HepG2 (cell line): ENCODE measurements around the gene PHRF1. TPM values are rescaled to one million over a fixed set of nuclear protein-coding genes. Genes with fewer than 3 reads are reported as not detected.

Source experiments
- CBX2 ChIP-seq, 2 experiments: fragments of 200-600 bp in 1 of 2; sonication (generic); formaldehyde crosslinking in 1 of 2; IDR thresholded peaks; 2 replicates each; pipeline versions ENCODE4 v1.7.0 to v1.8.1; 2018 to 2022; ENCODE audit warnings: low read depth in 2 of 2, low read length in 1 of 2, mild to moderate bottlenecking in 1 of 2, missing genetic modification reagents in 1 of 2
- CCDC6 ChIP-seq: sonication (generic); formaldehyde crosslinking; IDR thresholded peaks from 2 replicates; pipeline ENCODE4 v1.8.1; 2022; ENCODE audit warnings: mild to moderate bottlenecking, missing genetic modification reagents, moderate library complexity
- E2F2 ChIP-seq: sonication (generic); formaldehyde crosslinking; IDR thresholded peaks from 2 replicates; pipeline ENCODE4 v1.4.0; 2020; ENCODE audit warnings: missing genetic modification reagents, borderline replicate concordance
- ELF4 ChIP-seq: sonication (generic); formaldehyde crosslinking; IDR thresholded peaks from 2 replicates; pipeline ENCODE4 v1.5.0; 2020; ENCODE audit warnings: missing genetic modification reagents, mild to moderate bottlenecking, moderate library complexity, borderline replicate concordance
- JUN ChIP-seq: sonication (generic); formaldehyde crosslinking; IDR thresholded peaks from 2 replicates; pipeline ENCODE4 v1.4.0; 2020; ENCODE audit warnings: mild to moderate bottlenecking, missing genetic modification reagents
- NR2C2 ChIP-seq: sonication (generic); formaldehyde crosslinking; IDR thresholded peaks from 2 replicates; pipeline ENCODE4 v1.4.0; 2020; ENCODE audit warnings: missing genetic modification reagents, mild to moderate bottlenecking, moderate library complexity, borderline replicate concordance
- NRL ChIP-seq: sonication (generic); formaldehyde crosslinking; IDR thresholded peaks from 2 replicates; pipeline ENCODE4 v1.5.0; 2020; ENCODE audit warnings: missing genetic modification reagents, mild to moderate bottlenecking, moderate library complexity, borderline replicate concordance
- SOX13 ChIP-seq, 3 experiments: fragments of 450-650 bp in 1 of 3; sonication (generic) in 1 of 3; formaldehyde crosslinking in 1 of 3; IDR thresholded peaks in 2 of 3; conservative IDR thresholded peaks in 1 of 3; 2 replicates each; pipeline versions ENCODE4 v1.5.0 to v1.6.1; 2016 to 2020; ENCODE audit warnings: antibody characterized with exemption in 1 of 3, mild to moderate bottlenecking in 1 of 3, missing compliant biosample characterization in 1 of 3, missing genetic modification reagents in 1 of 3, moderate library complexity in 1 of 3
- SP5 ChIP-seq: IDR thresholded peaks from 2 replicates; pipeline ENCODE4 v1.6.1; 2016; ENCODE audit warnings: low read depth, borderline replicate concordance
- ZFP37 ChIP-seq: sonication (generic); formaldehyde crosslinking; IDR thresholded peaks from 2 replicates; pipeline ENCODE4 v1.4.0; 2020; ENCODE audit warnings: missing genetic modification reagents, borderline replicate concordance
- ZMAT5 ChIP-seq: sonication (generic); formaldehyde crosslinking; IDR thresholded peaks from 2 replicates; pipeline ENCODE4 v1.5.0; 2020; ENCODE audit warnings: mild to moderate bottlenecking, low read depth, missing genetic modification reagents, borderline replicate concordance
- ZNF30 ChIP-seq: sonication (generic); formaldehyde crosslinking; IDR thresholded peaks from 2 replicates; pipeline ENCODE4 v1.5.0; 2020; ENCODE audit warnings: mild to moderate bottlenecking, missing genetic modification reagents
- ZNF33B ChIP-seq: sonication (generic); formaldehyde crosslinking; IDR thresholded peaks from 2 replicates; pipeline ENCODE4 v1.5.1; 2020; ENCODE audit warnings: mild to moderate bottlenecking, missing genetic modification reagents
- ZNF691 ChIP-seq: sonication (generic); formaldehyde crosslinking; IDR thresholded peaks from 2 replicates; pipeline ENCODE4 v1.4.0; 2020; ENCODE audit warnings: missing genetic modification reagents, low read depth, mild to moderate bottlenecking, borderline replicate concordance
- ZNF773 ChIP-seq: sonication (generic); formaldehyde crosslinking; IDR thresholded peaks from 2 replicates; pipeline ENCODE4 v1.4.0; 2020; ENCODE audit warnings: missing genetic modification reagents, borderline replicate concordance
- ZNF841 ChIP-seq: sonication (generic); formaldehyde crosslinking; IDR thresholded peaks from 2 replicates; pipeline ENCODE4 v1.8.1; 2023; ENCODE audit warnings: missing genetic modification reagents, borderline replicate concordance
- ZSCAN30 ChIP-seq: sonication (generic); formaldehyde crosslinking; IDR thresholded peaks from 2 replicates; pipeline ENCODE4 v1.5.0; 2020; ENCODE audit warnings: mild to moderate bottlenecking, missing genetic modification reagents
- polyA plus RNA-seq, 8 experiments: library from polyadenylated mRNA; depleted of rRNA in 3 of 8; stranded (reverse) in 7 of 8; unstranded in 1 of 8; fragments of >200 nt; fragmentation: Illumina TruSeq in 4 of 8; extraction: Trizol in 4 of 8; gene quantifications; 2 replicates each; pipeline versions ENCODE4 v1.2.1 to v1.2.3, GENCODE V29; 2011 to 2016; ENCODE audit warnings: low read depth in 4 of 8, missing spikeins in 1 of 8, mixed read lengths in 1 of 8; ENCODE audit not compliant: insufficient read depth in 1 of 8
- total RNA-seq, 5 experiments: library from RNA; depleted of rRNA; stranded (reverse); fragments of >200 nt; fragmentation: Illumina TruSeq; extraction: Trizol; gene quantifications; 2 replicates each; pipeline ENCODE4 v1.2.3, GENCODE V29; 2016; ENCODE audit warnings: low read depth in 1 of 5
- TF ChIP-seq, protein P1 (sequence below): fragments of 450-650 bp; IDR thresholded peaks from 2 replicates; pipeline ENCODE4 v1.6.1; 2017
- TF ChIP-seq, protein P2 (sequence below): sonication (generic); formaldehyde crosslinking; IDR thresholded peaks from 2 replicates; pipeline ENCODE4 v1.4.0; 2020; ENCODE audit warnings: missing genetic modification reagents, borderline replicate concordance

PHRF1 gene
- total and polyA plus RNA-seq, 2 of the 13 experiments (the other 11 are each of a cell fraction or from before 2014, with no cell fraction given), result 8.2 to 16.7 TPM

DNA sequence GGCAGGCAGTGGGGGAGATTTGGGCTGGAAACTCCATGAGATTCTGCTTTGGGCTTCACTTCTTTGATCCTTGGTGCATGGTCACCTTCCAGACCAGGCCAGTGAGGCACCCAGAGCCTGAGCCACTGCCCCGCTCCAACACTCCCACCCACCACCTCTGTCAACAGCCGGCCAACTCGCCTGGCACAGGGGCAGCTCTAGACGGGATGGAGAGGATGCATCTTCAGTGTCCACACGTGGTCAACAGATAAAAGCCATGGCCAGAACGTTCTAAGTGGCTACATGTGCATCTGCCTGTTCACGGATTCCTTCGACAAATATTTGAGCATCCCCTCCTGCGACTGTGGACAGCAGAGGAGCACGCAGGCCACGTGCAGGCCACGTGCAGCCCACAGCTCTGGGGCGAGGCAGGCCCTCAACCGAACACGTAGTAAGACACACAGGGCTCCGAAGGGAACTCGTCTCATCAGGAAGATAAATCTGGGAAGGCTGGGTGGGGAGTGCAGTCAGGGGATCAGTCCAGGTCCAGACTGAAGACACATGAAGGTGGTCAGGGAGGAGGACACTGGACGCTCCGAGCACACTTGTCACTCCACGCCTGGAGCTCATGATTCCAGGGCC lies 37.7 kb upstream of the PHRF1 start (continued):
- no peak for TF ChIP-seq ZFP37 (CRISPR knock-in tag)
- TF ChIP-seq ZNF691 (CRISPR knock-in tag), result no peak
- no peak for TF ChIP-seq NR2C2 (CRISPR knock-in tag)
- TF ChIP-seq, protein P1, sequence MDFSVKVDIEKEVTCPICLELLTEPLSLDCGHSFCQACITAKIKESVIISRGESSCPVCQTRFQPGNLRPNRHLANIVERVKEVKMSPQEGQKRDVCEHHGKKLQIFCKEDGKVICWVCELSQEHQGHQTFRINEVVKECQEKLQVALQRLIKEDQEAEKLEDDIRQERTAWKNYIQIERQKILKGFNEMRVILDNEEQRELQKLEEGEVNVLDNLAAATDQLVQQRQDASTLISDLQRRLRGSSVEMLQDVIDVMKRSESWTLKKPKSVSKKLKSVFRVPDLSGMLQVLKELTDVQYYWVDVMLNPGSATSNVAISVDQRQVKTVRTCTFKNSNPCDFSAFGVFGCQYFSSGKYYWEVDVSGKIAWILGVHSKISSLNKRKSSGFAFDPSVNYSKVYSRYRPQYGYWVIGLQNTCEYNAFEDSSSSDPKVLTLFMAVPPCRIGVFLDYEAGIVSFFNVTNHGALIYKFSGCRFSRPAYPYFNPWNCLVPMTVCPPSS, result no peak
- no peak for TF ChIP-seq ZMAT5 (CRISPR knock-in tag)
- TF ChIP-seq, protein P2, sequence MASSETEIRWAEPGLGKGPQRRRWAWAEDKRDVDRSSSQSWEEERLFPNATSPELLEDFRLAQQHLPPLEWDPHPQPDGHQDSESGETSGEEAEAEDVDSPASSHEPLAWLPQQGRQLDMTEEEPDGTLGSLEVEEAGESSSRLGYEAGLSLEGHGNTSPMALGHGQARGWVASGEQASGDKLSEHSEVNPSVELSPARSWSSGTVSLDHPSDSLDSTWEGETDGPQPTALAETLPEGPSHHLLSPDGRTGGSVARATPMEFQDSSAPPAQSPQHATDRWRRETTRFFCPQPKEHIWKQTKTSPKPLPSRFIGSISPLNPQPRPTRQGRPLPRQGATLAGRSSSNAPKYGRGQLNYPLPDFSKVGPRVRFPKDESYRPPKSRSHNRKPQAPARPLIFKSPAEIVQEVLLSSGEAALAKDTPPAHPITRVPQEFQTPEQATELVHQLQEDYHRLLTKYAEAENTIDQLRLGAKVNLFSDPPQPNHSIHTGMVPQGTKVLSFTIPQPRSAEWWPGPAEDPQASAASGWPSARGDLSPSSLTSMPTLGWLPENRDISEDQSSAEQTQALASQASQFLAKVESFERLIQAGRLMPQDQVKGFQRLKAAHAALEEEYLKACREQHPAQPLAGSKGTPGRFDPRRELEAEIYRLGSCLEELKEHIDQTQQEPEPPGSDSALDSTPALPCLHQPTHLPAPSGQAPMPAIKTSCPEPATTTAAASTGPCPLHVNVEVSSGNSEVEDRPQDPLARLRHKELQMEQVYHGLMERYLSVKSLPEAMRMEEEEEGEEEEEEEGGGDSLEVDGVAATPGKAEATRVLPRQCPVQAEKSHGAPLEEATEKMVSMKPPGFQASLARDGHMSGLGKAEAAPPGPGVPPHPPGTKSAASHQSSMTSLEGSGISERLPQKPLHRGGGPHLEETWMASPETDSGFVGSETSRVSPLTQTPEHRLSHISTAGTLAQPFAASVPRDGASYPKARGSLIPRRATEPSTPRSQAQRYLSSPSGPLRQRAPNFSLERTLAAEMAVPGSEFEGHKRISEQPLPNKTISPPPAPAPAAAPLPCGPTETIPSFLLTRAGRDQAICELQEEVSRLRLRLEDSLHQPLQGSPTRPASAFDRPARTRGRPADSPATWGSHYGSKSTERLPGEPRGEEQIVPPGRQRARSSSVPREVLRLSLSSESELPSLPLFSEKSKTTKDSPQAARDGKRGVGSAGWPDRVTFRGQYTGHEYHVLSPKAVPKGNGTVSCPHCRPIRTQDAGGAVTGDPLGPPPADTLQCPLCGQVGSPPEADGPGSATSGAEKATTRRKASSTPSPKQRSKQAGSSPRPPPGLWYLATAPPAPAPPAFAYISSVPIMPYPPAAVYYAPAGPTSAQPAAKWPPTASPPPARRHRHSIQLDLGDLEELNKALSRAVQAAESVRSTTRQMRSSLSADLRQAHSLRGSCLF (CRISPR knock-in tag), result no peak
- TF ChIP-seq ELF4 (CRISPR knock-in tag), result no peak
- no peak for TF ChIP-seq CBX2 (IDR thresholded peaks at IDR 0.05; ENCODE audit: low read depth, low read length)
- TF ChIP-seq CBX2 (CRISPR knock-in tag; IDR thresholded peaks at IDR 0.05; ENCODE audit: low read depth), result no peak
- TF ChIP-seq NRL, result peak; percentile 68; the same call in 1 of the 2 replicates
- TF ChIP-seq SOX13 (IDR thresholded peaks at IDR 0.05), result no peak
- no peak for TF ChIP-seq SOX13 (CRISPR knock-in tag; conservative IDR thresholded peaks at IDR 0.05 in 1 of 2, IDR thresholded peaks at IDR 0.05 in 1 of 2)
- no peak for TF ChIP-seq ZNF773 (CRISPR knock-in tag)
- no peak for TF ChIP-seq SP5
- TF ChIP-seq ZNF33B (CRISPR knock-in tag), result peak; percentile 51; the same call in 1 of the 2 replicates
- TF ChIP-seq JUN (CRISPR knock-in tag), result no peak
- TF ChIP-seq ZNF30 (CRISPR knock-in tag), result no peak
- no peak for TF ChIP-seq ZSCAN30 (CRISPR knock-in tag)
- TF ChIP-seq CCDC6 (CRISPR knock-in tag), result 0 out of 2 replicates have a peak, but pooled peaks have one; percentile 33
- no peak for TF ChIP-seq ZNF841 (CRISPR knock-in tag)
- TF ChIP-seq E2F2 (CRISPR knock-in tag), result no peak
